K562 (cell line): ENCODE measurements around the gene RRBP1. TPM values are rescaled to one million over a fixed set of nuclear protein-coding genes. Genes with fewer than 3 reads are reported as not detected.

ENCODE experiments used
- CEBPB ChIP-seq: fragments of 450-650 bp; IDR thresholded peaks from 2 replicates; pipeline ENCODE4 v1.6.1; 2016; ENCODE audit warnings: missing genetic modification characterization, missing compliant biosample characterization
- CHD2 ChIP-seq: IDR thresholded peaks from 2 replicates; pipeline ENCODE4 v1.6.1; 2011; ENCODE audit warnings: low read depth, low read length
- CREB5 ChIP-seq: fragments of 250-450 bp; sonication (Bioruptor Pico); IDR thresholded peaks from 2 replicates; pipeline ENCODE4 v1.5.0; 2020; ENCODE audit warnings: mild to moderate bottlenecking
- DDX20 ChIP-seq: fragments of 450-650 bp; IDR thresholded peaks from 2 replicates; pipeline ENCODE4 v1.6.1; 2016; ENCODE audit warnings: missing genetic modification characterization, low read depth, mild to moderate bottlenecking, missing compliant biosample characterization, moderate library complexity
- FOXJ2 ChIP-seq: fragments of 200-800 bp; sonication (Bioruptor generic); IDR thresholded peaks from 2 replicates; pipeline ENCODE4 v1.6.1; 2016; ENCODE audit warnings: missing genetic modification characterization, missing compliant biosample characterization
- HDAC8 ChIP-seq: fragments of 450-650 bp; IDR thresholded peaks from 2 replicates; pipeline ENCODE4 v1.6.1; 2016; ENCODE audit warnings: mild to moderate bottlenecking, missing genetic modification characterization, moderate library complexity, missing compliant biosample characterization
- KLF6 ChIP-seq: fragments of 250-450 bp; sonication (Bioruptor Pico); IDR thresholded peaks from 2 replicates; pipeline ENCODE4 v1.4.0; 2020; ENCODE audit warnings: mild to moderate bottlenecking, moderate library complexity, borderline replicate concordance
- MEIS2 ChIP-seq: fragments of 450-650 bp; IDR thresholded peaks from 2 replicates; pipeline ENCODE4 v1.6.1; 2014; ENCODE audit warnings: mild to moderate bottlenecking; ENCODE audit not compliant: partially characterized antibody
- MTF1 ChIP-seq: fragments of 250-450 bp; sonication (Bioruptor Pico); IDR thresholded peaks from 2 replicates; pipeline ENCODE4 v1.9.0; 2021; ENCODE audit warnings: moderate library complexity, mild to moderate bottlenecking, inconsistent platforms, borderline replicate concordance
- PBX2 ChIP-seq, 2 experiments: IDR thresholded peaks in 1 of 2; conservative IDR thresholded peaks in 1 of 2; 2 replicates each; pipeline ENCODE4 v1.6.1; 2016; ENCODE audit warnings: low read depth in 2 of 2, mild to moderate bottlenecking in 1 of 2, missing compliant biosample characterization in 1 of 2, missing genetic modification characterization in 1 of 2, moderate library complexity in 1 of 2
- PCBP2 ChIP-seq: fragments of 200-400 bp; formaldehyde crosslinking; IDR thresholded peaks from 2 replicates; pipeline ENCODE4 v1.6.1; 2018; ENCODE audit warnings: low read length, low read depth, mild to moderate bottlenecking, moderate library complexity; ENCODE audit not compliant: poor library complexity, severe bottlenecking
- SRSF7 ChIP-seq: fragments of 200-400 bp; formaldehyde crosslinking; optimal IDR thresholded peaks from 2 replicates; pipeline ENCODE3; 2017; ENCODE audit warnings: mild to moderate bottlenecking, low read depth, low read length
- TAF1 ChIP-seq: IDR thresholded peaks from 2 replicates; pipeline ENCODE4 v1.6.1; 2011; ENCODE audit warnings: mild to moderate bottlenecking, low read length, moderate library complexity; ENCODE audit not compliant: insufficient read depth, control insufficient read depth, severe bottlenecking; ENCODE audit errors: extremely low read depth
- ZFP36 ChIP-seq: fragments of 150-350 bp; IDR thresholded peaks from 2 replicates; pipeline ENCODE4 v1.6.1; 2018; ENCODE audit warnings: low read length, low read depth; ENCODE audit not compliant: partially characterized antibody
- ZNF146 ChIP-seq: IDR thresholded peaks from one replicate; pipeline ENCODE4 v1.6.1; 2018; ENCODE audit warnings: missing compliant biosample characterization; ENCODE audit not compliant: unreplicated experiment
- ZNF232 ChIP-seq: sonication (generic); formaldehyde crosslinking; IDR thresholded peaks from 2 replicates; pipeline ENCODE4 v1.8.0; 2022; ENCODE audit warnings: mild to moderate bottlenecking, missing genetic modification reagents
- ZNF24 ChIP-seq: fragments of 450-650 bp; IDR thresholded peaks from 2 replicates; pipeline ENCODE4 v1.6.1; 2016
- ZNF609 ChIP-seq: sonication (generic); formaldehyde crosslinking; IDR thresholded peaks from 2 replicates; pipeline ENCODE4 v1.8.1; 2023; ENCODE audit warnings: missing genetic modification reagents, mild to moderate bottlenecking, borderline replicate concordance
- ZNF717 ChIP-seq: fragments of 250-450 bp; sonication (Bioruptor Pico); IDR thresholded peaks from 2 replicates; pipeline ENCODE4 v1.5.0; 2021
- polyA plus RNA-seq, 8 experiments: library from polyadenylated mRNA; depleted of rRNA in 4 of 8; stranded (reverse) in 5 of 8; unstranded in 3 of 8; fragments of >200 nt; fragmentation: Nextera tagmentation in 2 of 8; fragmentation: Illumina TruSeq in 1 of 8; extraction: Ambion mirVana in 2 of 8; extraction: Trizol in 1 of 8; gene quantifications; 2 replicates each; pipeline versions ENCODE4 v1.2.1 to v1.2.3, GENCODE V29; 2011 to 2014; ENCODE audit warnings: inconsistent platforms in 1 of 8, missing spikeins in 1 of 8
- total RNA-seq, 7 experiments: library from RNA; depleted of rRNA in 6 of 7; stranded (reverse); fragments of >200 nt in 6 of 7; fragmentation: Illumina TruSeq in 2 of 7; extraction: Trizol in 2 of 7; gene quantifications; 2 replicates each; pipeline versions ENCODE4 v1.2.1 to v1.2.3, GENCODE V29; 2011 to 2021; ENCODE audit warnings: low replicate concordance in 1 of 7

The RRBP1 gene
- total and polyA plus RNA-seq, 9 of the 15 experiments (the other 6 are each of a cell fraction or from before 2014, with no cell fraction given), result 0.84 to 32.0 (median 17.6) TPM

- TF ChIP-seq PBX2 (CRISPR knock-in tag; IDR thresholded peaks at IDR 0.05; ENCODE audit: low read depth), result peak; percentile 89
- TF ChIP-seq PBX2 (tag; conservative IDR thresholded peaks at IDR 0.05; ENCODE audit: low read depth), result peak; percentile 93
- TF ChIP-seq ZNF232 (CRISPR knock-in tag), result no peak
- no peak for TF ChIP-seq DDX20 (tag)
- no peak for TF ChIP-seq HDAC8
- no peak for TF ChIP-seq PCBP2
- peak; percentile 99 for TF ChIP-seq CEBPB (tag)
- no peak for TF ChIP-seq CREB5 (CRISPR knock-in tag)
- no peak for TF ChIP-seq FOXJ2 (tag)
- TF ChIP-seq ZNF609 (CRISPR knock-in tag), result no peak
- peak; percentile 63 for TF ChIP-seq TAF1
- no peak for TF ChIP-seq MEIS2
- no peak for TF ChIP-seq MTF1 (CRISPR knock-in tag)
- TF ChIP-seq ZFP36, result no peak
- TF ChIP-seq ZNF24, result peak; percentile 36; the same call in 1 of the 2 replicates
- peak; percentile 85 for TF ChIP-seq CHD2
- no peak for TF ChIP-seq KLF6 (CRISPR knock-in tag)
- no peak for TF ChIP-seq SRSF7
- no peak for TF ChIP-seq ZNF146 (CRISPR knock-in tag)
- TF ChIP-seq ZNF717 (CRISPR knock-in tag), result no peak
These were observed at the start of gene RRBP1 (continued) for GRCh38 chr20:17682103-17682888.
